GM21529 (cell line): ENCODE measurements around the gene RPE.

Source experiments
- ATAC-seq: cut with Tn5 transposase; IDR thresholded peaks from one replicate; pipeline ENCODE4 v1.9.1; 2021; ENCODE audit not compliant: unreplicated experiment

Gene RPE

DNA sequence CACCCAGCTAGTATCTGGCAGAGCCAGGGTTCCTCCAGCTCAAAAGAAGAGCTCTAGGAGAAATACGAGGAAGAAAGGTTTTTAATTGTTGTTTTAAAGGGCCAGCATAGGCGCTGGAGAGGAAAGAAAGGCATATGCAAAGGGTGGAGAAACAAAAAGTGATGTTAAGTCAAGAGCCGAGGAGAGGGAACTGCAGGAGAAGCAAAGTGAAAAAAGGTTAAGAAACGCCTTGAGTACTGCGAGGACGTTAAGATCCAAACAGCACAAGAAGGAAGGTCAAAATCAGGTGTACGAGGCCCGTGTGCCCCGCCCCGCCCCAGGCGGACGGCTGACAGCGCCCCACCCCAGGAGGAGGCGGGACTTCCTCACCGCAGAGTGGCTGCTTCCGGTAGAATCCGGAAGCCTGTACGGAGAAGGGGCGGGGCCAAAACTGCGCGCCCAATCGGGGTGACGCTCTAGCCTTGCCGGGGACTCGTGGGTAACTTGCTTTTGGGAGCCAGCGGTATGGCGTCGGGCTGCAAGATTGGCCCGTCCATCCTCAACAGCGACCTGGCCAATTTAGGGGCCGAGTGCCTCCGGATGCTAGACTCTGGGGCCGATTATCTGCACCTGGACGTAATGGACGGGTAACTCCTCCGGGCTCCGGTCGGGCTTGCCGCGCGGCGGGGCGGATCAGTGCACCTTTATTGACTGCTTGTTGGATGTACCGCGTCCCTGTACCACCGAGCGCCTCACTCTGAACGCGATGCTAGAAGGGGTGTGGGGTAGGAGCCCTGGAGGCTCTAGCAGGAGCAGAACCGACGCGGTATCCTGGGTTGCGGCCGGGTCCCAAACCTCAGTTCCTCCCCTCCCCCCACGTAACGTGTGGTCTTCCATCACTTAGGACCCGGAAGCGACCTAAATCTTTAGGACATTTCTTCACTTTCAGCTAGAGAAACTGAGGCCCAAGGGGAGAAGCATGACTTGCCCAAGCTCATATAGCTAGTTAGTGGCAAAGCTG, at the start of gene RPE:
RPE (plus strand) TSS at position 481 of the 1,000 bp plus-strand sequence; CDS start at position 505, 24 bp downstream.
- peak; percentile 99 for ATAC-seq

DNA sequence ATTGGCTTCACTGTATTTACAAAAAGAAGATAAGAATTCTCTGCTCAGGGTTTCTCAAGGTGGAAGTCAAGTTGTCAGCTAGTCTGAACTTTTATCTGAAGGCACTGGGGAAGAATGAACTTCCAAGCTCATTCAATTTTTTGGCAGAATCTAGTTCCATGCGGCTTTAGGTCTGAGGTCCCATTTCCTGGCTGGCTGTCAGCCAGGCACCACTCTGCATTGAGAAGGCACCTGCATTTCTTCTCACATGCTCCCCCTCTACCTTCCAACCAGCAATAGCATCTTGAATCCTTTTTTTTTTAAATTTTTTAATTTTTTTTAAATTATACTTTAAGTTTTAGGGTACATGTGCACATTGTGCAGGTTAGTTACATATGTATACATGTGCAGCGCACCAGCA, 46.2 kb upstream of the RPE start:
- ATAC-seq, result no peak

DNA sequence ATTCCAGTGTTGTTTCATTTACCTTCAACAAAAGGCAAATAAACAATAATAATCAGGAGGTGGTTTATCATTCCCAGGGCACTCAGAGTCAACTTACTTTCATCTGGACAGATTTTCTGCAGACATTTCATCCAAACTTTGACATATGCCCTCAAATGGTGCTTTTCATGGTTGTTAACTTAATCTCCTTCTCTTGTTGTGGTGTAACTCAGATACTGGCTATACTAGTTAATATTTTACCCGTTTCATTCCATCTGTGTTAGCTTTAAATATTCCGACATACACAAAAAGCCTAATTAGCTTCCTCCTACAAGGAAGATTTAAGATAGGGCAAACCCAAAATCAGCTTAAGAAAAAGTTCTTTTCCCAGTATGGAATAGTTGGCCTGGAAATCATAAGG, 44.4 kb upstream of the RPE start:
- ATAC-seq, result no peak

DNA sequence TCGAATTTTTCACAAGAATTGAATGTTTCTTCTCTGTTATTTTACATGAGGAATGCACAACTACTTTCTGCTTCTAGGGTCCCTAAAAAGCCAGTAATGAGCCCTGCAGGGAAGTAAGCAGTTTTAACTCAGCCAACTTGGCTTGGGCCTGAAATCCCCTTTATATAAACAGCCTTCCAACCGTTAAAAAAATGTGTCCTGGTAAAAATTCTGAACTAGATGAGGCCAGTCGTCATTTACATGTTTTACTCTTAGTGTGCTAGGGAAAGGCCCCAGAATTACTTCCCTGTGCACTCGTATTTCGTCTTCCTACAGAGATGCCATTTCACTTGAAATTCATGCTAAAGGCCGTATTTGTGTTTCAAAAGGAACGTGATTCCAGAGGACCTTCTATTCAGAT, 42.4 kb upstream of the RPE start:
- ATAC-seq, result peak; percentile 52

DNA sequence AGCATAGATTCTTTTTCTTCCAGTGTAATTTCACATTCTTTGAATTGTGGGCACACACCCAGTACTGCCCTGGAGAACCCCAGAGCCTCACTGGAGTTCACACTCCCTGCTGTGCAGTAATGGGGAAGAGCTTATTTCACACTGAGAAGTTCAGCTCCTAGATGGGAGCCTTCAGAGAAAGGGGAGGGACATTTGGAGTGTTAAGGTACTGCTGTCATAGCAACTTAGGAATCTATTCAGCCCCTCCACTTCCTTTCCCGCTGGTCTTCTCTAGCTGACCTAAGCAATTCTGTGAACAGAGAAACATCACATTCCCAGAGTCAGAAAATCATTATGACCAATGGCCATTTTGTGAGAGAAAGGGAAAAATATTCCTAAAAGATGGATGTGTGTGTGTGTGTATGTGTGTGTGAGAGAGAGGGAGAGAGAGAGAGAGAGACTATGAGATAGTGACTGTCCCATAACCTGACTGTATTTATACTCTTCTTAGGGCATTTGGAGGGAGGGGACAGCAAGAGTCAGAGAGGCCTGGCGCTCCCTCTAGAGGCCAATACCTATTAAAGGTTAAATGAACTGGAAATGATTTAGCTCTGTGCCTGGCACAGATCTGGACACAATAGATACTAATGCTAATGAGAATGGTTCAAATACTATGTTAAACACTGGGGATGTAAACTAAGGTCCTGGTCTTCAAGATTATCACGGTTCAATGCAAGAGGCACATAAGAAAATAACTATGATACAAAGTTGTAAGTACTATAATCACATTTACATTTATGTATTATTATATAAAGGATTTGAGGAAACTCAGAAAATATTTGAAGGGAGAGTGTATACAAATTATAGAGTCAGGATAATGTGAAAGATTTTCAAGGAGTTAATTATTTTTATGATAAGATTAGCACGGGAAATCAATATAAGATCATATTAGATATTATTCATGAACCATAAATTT, 41.5 kb upstream of the RPE start:
- peak; percentile 93 for ATAC-seq

DNA sequence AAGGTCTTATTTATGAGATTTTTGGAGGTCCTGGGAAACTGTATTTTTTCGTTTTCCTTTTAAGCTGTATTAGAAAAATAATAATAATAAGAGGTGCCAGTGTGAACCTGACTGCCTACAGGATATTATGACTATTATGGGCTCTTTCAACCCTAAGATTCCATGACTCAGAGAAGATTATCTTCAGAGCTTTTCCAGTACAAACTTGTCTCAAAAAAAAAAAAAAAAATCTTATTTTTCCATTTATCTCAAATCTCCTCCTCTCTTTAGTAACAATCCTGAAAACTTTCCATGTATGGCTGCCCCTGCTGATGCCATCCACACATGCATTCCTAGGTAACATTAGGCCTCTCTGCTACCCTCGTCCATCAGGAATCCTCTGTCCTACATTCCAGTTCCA, 36.7 kb upstream of the RPE start:
- no peak for ATAC-seq

DNA sequence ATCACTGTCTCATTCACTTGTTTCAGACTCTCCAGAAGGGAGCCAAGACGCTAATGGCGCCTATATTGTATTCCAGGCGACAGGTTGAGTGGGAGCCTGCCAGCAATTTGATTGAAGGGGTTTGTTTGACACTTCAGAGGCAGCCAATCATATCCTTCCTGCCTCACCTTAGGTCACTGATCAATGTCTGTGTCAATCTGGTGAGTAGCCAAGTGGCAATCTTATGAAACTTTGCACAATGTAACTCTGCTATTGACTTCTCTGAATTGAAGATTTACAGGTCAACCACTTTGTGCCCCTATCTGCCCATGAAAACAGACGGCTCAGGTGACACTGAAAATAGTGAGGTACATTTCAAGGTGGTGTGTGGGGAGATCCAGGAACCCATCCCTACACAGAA, 32.7 kb upstream of the RPE start:
- ATAC-seq, result no peak

DNA sequence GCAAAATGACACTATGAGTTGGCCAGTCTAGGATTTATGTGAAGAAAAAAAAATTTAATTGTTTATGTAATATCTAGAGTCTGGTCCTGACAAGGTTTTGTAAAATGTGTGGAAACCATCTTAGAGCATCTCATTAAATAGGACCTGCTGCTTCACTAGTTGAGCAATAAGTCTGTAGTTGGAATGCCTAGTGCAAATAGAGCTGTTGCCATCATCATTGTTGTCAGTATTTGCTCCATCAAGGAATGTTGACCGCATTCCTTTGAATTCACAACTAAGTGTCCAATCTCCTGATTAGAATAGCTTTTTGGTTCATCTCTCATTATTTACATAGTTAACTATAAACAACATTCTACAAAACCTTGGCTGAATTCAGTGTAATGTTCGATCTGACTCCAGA, 32.2 kb upstream of the RPE start:
- ATAC-seq, result no peak

DNA sequence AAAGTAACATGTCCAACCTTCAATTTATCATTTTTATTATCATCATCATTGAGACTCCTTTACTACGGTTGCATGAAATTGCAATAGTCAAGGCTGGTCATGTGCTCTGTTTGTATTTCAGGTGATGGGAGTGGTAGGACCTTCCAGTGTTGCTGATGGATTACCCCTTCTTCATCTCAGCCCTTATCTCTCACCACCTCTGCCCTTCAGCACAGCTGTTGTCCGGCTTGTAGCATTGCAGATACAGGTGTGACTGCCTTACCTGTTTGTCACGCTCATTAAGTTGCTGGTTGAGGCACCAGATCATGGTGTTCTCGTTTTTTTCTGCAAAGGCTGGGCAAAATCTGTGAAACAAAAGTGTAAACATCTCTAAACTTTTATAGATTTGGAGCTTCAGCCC, 31.7 kb upstream of the RPE start:
- ATAC-seq, result no peak

DNA sequence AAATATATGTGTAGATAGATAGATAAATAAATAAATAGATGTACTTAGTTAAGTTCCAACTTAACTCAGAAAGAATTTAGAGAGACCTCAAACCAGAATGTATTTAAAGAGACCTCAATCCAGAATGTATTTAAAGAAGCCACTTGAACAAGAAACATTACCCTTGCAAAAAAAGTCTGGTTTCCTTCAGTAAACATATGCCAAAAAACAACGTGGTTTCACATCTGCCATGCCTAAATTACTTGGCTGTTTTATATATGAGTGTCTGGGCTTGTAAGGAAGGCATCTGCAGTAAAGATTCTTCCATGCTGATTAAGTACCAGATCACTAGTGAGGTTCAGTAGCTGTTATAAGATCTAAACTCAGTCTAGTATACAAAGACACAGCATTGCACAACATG, 29.1 kb upstream of the RPE start:
- ATAC-seq, result no peak

DNA sequence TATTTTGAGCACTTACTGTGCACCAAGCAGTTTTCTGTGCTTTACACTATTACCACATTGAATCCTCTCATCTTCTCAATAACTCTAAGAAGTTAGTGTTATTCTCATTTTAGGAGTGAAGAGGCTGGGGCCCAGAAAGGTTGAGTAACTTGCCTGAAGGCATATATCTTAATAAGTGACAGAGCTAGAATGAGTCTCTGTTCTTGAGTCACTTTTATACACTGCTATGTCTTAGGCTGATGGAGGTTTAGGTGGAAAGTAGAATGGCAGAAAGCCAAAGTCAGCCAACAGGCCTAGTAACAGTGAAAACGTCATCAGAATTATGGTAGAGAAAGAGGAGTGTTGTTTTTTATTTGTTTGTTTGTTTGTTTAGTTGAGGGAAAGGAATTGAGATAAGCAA, 27.9 kb upstream of the RPE start:
- no peak for ATAC-seq

DNA sequence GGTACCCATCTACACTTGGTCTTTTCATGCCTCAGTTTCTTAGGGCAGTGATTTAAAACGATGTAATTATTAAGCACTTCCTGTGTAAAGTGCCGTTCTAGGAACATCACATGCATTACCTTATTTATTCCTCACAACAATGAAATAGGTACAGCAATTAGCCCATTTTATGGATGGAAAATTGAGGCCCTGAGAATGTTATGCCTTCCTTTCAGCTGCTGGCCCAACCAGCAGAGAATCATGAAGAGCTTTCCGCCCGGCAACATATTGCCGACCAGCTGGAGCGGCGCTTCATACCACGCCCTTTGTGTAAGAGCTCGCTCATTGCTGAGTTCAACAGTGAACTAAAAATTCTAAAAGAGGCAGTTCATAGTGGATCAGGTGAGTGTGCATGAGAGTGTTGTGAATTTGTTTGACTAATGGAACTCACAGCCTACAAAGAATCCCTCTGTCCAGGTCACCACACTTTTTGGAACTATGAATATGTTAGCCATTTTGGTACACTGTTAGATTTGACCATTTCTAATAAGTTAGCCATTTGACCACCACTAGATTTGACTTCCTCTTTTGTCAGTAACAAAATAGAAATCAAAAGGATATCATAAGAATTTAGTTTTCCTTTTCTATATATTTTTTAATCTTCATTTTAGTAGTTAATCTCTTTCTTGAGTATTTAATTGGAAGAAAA, 25.6 kb upstream of the RPE start:
- peak; percentile 72 for ATAC-seq

DNA sequence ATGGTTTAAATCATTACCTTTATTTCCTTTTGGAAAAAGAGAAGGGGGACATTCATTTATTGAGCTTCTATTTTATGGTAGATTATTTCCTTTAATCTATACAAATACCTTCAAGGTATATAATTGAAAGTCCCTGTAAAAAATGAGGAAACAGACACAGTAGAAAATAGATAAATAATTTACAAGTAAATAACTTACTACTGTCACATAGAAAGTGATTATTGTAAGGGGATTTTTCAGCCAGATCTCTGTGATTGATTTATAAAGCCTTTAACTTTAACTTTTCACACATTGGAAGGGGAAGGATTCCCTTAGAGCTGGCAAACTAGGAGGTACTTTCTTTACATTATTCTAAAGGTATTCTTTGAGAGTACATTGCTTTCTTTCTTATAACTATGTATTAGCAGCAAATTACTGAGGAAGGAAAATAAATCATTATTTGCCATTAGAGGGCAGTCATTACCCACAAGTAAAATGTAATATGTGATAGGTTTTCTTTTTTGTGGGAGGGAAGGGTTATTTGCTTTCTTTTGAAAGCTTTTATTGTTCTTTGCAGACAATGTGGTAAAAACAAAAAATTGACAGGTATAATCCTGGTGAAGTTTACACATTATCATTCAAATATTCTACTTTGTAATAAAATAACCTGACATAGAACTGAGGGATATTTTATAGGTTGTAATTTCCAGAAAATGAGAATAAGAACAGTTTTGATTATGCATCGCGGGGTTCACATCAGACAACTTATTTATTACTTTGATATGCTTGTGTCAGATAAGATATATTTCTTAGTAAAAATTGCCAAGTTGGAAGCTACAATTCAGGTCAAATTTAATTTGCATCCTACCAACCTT, 24.8 kb upstream of the RPE start:
- peak; percentile 48 for ATAC-seq

DNA sequence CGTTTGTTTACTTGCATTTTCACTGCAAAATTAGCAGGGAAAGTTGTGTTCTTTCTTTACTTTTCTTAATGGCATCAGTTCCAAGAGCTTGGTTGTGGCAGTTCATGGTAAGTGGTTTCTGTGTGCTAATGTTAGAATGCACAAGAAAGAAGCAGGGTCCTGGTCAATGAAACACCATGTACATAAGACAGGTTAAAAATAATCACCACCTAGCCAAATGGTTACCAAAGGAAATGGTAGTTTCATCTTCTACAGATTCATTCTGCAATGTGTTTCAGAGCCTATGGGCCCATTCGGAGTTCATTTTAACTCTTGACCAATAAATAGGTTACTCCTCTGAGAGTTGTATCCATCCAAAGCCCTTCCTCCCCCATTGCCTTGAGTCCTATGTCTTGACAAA, 18.1 kb upstream of the RPE start:
- no peak for ATAC-seq

DNA sequence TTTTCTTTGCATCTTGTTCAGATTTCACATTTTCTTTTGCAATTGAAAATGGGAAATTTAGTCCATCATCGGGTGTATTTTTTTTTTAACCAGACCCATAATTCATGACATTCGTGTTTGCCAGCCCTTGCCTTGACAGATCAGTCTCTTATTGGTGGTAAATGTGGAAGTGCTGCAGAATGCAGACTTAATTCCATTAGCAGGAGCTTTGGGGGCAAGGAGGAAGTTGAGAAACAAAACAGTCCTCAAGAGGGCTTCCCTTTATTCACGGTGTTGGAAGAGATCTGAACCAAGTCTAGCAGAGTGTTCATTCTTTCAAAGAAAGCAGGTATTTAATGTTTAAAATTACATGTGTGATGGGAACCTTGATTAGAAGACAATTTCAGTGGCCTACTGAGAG, 16.6 kb upstream of the RPE start:
- ATAC-seq, result no peak

DNA sequence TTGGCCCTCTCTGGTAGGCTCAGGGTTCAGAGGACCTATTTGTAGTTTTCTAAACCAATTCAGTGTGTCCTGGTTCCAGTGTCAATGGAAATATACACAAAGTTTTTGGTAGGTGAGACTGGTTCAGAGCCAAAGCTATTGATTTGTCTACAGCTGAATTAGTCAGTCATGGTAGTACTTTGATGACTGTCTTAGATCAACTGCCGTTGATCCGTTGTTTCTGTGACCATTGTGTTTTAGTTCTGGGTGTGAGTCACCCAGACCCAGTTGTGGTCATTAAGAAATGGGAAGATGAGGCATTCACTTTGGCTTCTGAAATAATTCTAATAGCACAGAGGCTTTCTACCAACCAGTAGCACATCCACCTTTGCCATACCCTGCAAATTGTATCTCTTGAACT, 16.0 kb upstream of the RPE start:
- no peak for ATAC-seq

DNA sequence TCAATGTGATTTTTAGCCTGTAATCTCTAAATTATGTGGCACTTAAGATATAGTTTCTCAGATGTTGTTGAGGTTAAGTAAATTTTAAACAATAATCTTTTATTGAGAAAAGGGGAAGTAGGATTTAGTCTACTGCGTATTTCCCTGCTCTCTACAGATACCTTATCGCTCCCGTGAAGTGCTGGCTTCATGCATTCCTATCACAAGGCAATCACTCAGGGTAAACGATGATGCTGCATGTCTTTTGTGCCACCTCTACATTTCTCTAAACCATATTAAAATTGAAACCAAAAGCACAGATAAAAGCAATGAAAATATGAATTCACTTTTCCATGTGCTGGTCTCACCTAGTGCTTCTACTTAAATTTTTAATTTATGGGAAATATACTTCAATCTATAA, 14.4 kb upstream of the RPE start:
- ATAC-seq, result no peak

DNA sequence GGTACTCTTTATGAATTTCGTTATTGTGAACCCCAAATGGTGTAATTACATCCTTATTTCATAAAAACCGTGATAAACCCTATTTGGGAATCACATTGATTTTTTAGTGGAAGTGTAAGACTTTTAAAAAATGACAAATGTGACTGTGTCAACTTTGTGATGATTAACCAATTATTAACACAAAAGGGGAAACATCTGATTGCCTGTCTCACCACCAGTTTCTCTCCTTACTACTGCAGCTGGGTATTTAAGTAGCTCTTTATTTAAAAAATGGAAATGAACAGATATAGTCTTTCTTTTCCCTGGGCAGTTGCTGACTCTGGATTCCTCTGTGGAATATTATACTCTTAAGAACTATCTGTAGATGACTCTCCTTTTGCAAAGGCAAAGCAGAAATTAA, 11.6 kb upstream of the RPE start:
- no peak for ATAC-seq

DNA sequence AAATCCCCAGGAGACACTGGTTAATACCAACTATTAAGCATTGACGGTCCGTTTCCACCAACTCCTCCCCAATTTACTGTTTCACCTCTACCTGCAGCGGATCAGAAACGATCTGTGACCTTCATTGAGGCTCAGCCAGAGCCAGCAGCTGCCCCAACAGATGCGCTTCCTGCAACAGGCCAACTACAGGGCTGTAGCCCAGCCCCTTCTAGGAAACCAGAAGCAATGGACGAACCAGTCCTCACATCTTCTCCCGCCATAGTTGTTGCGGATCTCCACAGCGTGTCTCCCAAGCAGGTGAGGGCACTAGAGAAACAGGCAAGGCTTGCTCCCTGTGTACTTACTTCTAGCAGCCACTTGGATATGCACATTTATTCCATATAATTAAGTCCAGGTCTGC, 8.5 kb upstream of the RPE start:
- ATAC-seq, result no peak

DNA sequence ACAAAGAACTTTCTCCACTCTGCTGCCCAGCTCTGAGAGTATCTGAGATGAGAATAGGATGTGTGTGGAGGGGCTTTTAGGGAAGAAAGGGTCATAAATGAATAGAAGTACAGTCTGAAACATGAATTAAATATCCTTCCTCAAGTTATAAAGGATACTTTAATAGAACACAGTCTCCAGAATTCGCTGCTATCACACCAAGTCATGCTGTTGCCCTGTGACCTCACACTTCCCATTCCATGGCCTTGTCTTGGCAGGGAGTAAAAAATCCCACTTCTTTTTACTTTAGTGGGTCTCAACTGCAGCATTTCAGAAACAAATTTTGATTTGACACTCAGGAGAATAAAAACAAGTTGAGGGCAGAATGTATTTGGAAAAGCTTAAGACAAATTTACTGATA, 3.8 kb upstream of the RPE start:
- ATAC-seq, result no peak
